Measurements from ENCODE around the gene MCRS1. TPM values are rescaled to one million over a fixed set of nuclear protein-coding genes. Genes with fewer than 3 reads are reported as not detected.

The MCRS1 gene
- total RNA-seq, 1 donor from 2014 or later = 61.8 TPM

- Mint-ChIP-seq H3K4me1 (ENCODE audit: unreplicated experiment) (peaks cover 5% of the 10 kb centered on the region), H3K27me3 (peaks cover 82% of the 10 kb centered on the region), H3K27ac (no peak overlapping the region), H3K4me3 (no peak overlapping the region), H3K9me3 (no peaks in the 10 kb centered on the region), H3K36me3 (no peaks in the 10 kb centered on the region)
- TF ChIP-seq CTCF (conservative IDR thresholded peaks at IDR 0.05) = no peak
- no peak for DNase-seq (ENCODE audit: extremely low spot score, unreplicated experiment)
Measured at GRCh38 chr12:49542592-49543160, 25.3 kb downstream of the MCRS1 start.

GRCh38 chr12:49541911-49542505 lies 25.9 kb downstream of the MCRS1 start:
- H3K4me3 Mint-ChIP-seq = no peak overlapping the region
- H3K9me3 Mint-ChIP-seq = no peaks in the 10 kb centered on the region
- TF ChIP-seq CTCF (conservative IDR thresholded peaks at IDR 0.05) = no peak
- H3K27me3 Mint-ChIP-seq = peaks cover 83% of the 10 kb centered on the region
- no peak overlapping the region for H3K27ac Mint-ChIP-seq
- DNase-seq (ENCODE audit: extremely low spot score, unreplicated experiment) = no peak
- no peaks in the 10 kb centered on the region for H3K36me3 Mint-ChIP-seq
- peaks cover 5% of the 10 kb centered on the region for H3K4me1 Mint-ChIP-seq (ENCODE audit: unreplicated experiment)

- H3K27me3 Mint-ChIP-seq = peaks cover 87% of the 10 kb centered on the region
- H3K27ac Mint-ChIP-seq = no peak overlapping the region
- H3K9me3 Mint-ChIP-seq = no peaks in the 10 kb centered on the region
- H3K4me1 Mint-ChIP-seq (ENCODE audit: unreplicated experiment) = peaks cover 5% of the 10 kb centered on the region
- no peaks in the 10 kb centered on the region for H3K36me3 Mint-ChIP-seq
- H3K4me3 Mint-ChIP-seq = peak overlapping the region; percentile 19
- no peak for DNase-seq (ENCODE audit: extremely low spot score, unreplicated experiment)
- TF ChIP-seq CTCF (conservative IDR thresholded peaks at IDR 0.05) = no peak
Measured at GRCh38 chr12:49541140-49541861, 26.6 kb downstream of the MCRS1 start.

GRCh38 chr12:49540229-49541139 lies 27.5 kb downstream of the MCRS1 start:
- H3K4me3 Mint-ChIP-seq = peak overlapping the region; percentile 69

More at GRCh38 chr12:49540229-49541139, 27.5 kb downstream of the MCRS1 start:
- TF ChIP-seq CTCF (conservative IDR thresholded peaks at IDR 0.05) = no peak
- Mint-ChIP-seq H3K36me3 (no peaks in the 10 kb centered on the region), H3K9me3 (no peaks in the 10 kb centered on the region), H3K4me1 (ENCODE audit: unreplicated experiment) (peaks cover 5% of the 10 kb centered on the region), H3K27ac (no peak overlapping the region), H3K27me3 (peaks cover 87% of the 10 kb centered on the region)
- no peak for DNase-seq (ENCODE audit: extremely low spot score, unreplicated experiment)
